ENCODE results near the gene PIP4K2C.
A peak's percentile ranks its signal among the peaks of the same experiment; 100 is the strongest.

PIP4K2C gene

DNA sequence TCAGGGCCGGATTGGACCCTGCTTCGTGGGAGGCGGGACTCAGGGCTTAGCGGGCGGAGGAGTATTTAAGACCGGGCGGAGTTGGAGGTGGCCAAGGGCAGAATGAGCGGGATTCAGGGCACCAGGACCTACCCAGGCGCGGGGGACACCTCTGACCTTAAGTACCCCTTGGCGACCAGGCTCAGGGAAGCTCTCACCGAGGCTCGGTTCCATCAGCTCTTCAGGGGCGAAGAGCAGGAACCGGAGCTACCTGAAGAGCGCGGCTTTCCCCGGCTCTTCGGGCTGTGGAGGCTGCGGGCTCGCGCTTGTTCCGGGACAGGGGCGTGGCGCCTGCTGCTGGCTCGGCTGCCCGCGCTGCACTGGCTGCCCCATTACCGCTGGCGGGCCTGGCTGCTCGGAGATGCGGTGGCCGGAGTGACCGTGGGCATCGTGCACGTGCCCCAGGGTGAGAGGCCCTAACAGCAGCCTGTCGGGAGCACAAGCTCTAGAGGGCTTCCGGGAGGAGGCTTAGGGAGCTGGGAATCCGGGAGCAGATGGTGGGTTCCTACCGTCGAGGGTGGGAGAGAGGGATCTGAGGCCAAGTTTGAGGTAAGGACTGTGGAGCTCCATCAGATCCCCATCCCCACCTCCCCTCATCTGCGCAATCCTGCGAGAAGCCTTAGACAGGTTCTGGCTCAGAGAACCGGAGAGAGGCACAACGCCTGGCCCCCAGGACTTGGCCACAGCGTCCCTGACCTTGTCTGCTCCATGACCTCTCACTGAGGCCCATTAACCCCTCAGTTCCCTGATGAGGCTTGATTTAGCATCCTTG, 28.6 kb downstream of the PIP4K2C start:
- no peak for DNase-seq (ENCODE audit: extremely low read depth, low read depth)
- no peak overlapping the region for H3K4me3 ChIP-seq (replicated peaks; ENCODE audit: low read depth, low read length)
- TF ChIP-seq, protein P1, sequence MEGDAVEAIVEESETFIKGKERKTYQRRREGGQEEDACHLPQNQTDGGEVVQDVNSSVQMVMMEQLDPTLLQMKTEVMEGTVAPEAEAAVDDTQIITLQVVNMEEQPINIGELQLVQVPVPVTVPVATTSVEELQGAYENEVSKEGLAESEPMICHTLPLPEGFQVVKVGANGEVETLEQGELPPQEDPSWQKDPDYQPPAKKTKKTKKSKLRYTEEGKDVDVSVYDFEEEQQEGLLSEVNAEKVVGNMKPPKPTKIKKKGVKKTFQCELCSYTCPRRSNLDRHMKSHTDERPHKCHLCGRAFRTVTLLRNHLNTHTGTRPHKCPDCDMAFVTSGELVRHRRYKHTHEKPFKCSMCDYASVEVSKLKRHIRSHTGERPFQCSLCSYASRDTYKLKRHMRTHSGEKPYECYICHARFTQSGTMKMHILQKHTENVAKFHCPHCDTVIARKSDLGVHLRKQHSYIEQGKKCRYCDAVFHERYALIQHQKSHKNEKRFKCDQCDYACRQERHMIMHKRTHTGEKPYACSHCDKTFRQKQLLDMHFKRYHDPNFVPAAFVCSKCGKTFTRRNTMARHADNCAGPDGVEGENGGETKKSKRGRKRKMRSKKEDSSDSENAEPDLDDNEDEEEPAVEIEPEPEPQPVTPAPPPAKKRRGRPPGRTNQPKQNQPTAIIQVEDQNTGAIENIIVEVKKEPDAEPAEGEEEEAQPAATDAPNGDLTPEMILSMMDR (IDR thresholded peaks at IDR 0.05; ENCODE audit: low read depth, low read length, missing control alignments) = no peak

DNA sequence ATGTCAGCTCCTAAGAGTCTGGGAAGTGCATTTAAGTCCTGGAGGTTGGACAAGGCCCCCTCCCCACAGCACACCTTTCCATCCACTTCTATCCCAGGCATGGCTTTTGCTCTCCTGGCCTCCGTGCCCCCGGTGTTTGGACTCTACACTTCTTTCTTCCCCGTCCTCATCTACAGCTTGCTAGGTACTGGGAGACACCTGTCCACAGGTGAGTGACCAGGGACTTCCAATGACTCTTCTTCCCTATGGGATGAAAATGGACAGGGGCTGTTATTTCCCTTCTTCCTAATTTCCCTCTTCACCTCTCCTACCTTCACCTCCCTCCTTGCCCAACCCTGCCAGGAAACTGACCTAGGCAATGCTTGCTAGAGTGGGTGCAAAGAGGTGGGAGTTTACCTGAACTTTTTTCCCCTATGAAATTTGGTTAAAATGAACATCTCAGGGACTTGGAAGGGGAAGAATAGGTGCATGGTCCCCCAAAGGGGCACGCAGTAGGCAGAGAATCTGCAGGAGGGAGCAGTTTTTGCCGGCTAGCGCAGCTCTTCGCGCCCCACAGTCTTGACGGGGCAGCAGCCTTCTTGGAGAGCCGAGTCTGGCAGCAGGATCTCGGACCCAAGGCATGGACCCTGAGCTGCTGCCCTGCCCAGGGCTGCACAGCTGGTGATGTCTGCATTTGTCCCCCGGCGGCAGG, 29.4 kb downstream of the PIP4K2C start:
- no peak for DNase-seq (ENCODE audit: extremely low read depth, low read depth)
- TF ChIP-seq, protein P1 (IDR thresholded peaks at IDR 0.05; ENCODE audit: low read depth, low read length, missing control alignments) = no peak
- H3K4me3 ChIP-seq (replicated peaks; ENCODE audit: low read depth, low read length) = no peak overlapping the region

DNA sequence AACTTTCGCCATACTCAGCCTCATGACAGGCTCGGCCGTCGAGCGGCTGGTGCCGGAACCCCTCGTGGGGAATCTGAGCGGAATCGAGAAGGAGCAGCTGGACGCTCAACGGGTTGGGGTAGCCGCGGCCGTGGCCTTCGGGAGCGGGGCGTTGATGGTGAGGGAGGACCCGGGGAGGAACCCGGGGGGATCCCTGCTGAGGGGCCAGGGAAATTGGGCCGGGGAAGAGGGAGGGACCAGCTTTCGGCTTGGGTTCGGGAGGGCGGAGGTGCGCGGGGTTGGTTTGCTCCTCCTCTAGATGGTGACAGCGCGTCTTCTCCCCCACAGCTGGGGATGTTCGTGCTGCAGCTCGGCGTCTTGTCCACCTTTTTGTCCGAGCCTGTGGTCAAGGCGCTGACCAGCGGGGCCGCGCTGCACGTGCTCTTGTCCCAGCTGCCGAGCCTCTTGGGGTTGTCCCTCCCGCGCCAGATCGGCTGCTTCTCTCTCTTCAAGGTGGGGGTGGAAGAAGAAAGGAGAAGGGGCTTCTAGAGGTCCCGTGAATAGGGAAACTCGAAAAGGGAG, 30.0 kb downstream of the PIP4K2C start:
- DNase-seq (ENCODE audit: extremely low read depth, low read depth) = no peak
- peak overlapping the region; percentile 29 for H3K4me3 ChIP-seq (replicated peaks; ENCODE audit: low read depth, low read length)
- TF ChIP-seq, protein P1 (IDR thresholded peaks at IDR 0.05; ENCODE audit: low read depth, low read length, missing control alignments) = no peak

DNA sequence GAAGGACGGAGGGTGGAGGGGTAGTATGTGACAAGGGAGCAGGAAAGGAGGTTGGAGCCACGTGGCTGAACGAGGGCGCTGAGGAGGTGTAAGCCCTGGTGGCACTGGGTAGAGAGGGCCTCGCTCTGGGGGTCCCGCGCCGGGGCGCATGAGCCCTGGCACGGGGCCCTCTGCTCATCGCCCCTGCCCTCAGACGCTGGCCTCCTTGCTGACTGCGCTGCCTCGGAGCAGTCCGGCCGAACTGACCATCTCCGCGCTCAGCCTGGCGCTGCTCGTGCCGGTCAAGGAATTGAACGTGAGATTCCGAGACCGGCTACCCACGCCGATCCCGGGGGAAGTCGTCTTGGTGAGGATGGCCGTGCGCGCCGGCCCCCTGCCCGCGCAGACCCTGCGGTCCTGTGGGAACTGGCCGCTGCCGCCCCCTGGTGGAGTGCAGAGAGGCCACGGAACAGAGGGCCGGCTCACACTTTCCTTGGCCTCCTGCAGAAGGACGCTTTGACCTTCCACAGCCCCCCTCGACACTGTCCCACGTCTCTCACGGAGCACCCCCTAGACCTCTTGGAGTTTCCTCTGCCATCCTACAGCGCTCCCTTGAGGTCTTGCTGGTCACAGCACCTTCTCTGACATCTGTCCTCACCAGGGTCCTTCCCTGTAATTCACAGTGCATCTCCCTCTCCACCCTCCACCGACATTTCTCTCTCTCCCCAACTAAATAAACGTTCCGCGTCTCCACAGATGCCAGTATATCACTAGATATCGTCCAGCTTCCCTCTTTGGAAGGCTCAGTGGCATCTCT, 30.7 kb downstream of the PIP4K2C start:
- H3K4me3 ChIP-seq (replicated peaks; ENCODE audit: low read depth, low read length) = peak overlapping the region; percentile 29
- TF ChIP-seq, protein P1 (IDR thresholded peaks at IDR 0.05; ENCODE audit: low read depth, low read length, missing control alignments) = peak; percentile 89
- DNase-seq (ENCODE audit: extremely low read depth, low read depth) = no peak

DNA sequence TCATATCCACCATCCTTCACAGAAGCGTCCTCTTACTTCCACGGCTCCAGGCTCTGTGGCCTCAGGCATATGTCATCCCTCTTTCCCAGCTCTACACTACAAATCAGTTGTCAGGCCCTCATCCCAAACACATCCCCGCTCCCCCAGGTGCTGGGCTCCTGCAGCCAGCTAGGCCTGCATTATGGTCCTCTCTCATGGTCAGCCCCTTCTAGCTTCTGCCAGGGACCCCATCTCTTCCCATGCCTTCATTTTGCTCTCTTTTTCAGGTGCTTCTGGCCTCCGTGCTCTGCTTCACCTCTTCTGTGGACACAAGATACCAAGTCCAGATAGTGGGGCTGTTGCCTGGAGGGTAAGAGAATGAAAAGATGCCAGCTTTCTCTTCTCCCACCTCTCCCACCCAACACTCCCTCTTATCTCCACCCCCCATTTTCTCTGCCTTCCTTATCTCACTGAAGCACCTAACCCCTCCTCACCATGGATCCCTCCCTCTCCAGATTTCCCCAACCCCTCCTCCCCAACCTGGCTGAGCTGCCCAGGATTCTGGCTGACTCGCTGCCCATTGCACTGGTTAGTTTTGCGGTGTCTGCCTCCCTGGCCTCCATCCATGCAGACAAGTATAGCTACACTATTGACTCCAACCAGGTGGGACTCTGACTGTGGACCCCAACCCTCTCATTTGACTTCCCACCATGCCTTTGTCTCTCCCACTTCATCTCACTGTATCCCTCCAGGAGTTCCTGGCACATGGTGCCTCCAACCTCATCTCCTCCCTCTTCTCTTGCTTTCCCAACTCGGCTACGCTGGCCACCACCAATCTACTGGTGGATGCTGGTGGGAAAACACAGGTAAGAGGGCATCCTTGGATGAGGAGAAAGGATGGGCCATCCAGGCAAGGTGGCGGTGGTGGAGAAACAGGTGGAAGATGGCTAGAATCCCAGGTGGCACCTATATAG, 31.6 kb downstream of the PIP4K2C start:
- no peak for DNase-seq (ENCODE audit: extremely low read depth, low read depth)
- TF ChIP-seq, protein P1 (IDR thresholded peaks at IDR 0.05; ENCODE audit: low read depth, low read length, missing control alignments) = no peak
- H3K4me3 ChIP-seq (replicated peaks; ENCODE audit: low read depth, low read length) = no peak overlapping the region
